ENCODE data around the gene CLPX. TPM values are rescaled to one million over a fixed set of nuclear protein-coding genes. Genes with fewer than 3 reads are reported as not detected.

The CLPX gene
- total RNA-seq, 1 donor, result 44.5 TPM

- no peak for TF ChIP-seq CTCF (IDR thresholded peaks at IDR 0.05; ENCODE audit: insufficient read depth, low read depth, low read length)
- no peak for DNase-seq (ENCODE audit: low read depth)
- no peak overlapping the region for H3K4me3 ChIP-seq (ENCODE audit: low read depth, low read length)
Measured at GRCh38 chr15:65207280-65207840, 22.2 kb upstream of the CLPX start.

DNA sequence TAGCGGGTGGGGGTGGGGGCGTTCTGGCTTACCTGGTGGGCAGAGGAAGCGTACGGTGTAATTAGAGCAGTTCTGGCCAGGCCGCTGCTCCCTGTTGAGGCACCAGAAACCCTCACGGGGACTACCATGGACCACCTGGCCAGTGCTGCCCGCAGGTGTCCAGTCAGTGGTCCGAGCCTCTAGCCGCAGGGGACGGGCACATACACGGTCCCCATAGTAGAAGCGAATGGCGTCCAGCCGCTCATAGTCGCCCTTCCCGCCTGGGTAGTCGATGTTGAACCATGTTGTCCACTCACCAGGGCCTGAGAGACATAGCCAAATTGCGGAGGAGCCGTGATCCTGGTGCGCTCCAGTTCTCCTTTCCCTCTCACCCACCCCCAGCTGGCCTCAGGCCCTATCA lies 21.6 kb upstream of the CLPX start:
- DNase-seq (ENCODE audit: low read depth), result no peak
- TF ChIP-seq CTCF (IDR thresholded peaks at IDR 0.05; ENCODE audit: insufficient read depth, low read depth, low read length), result no peak
- H3K4me3 ChIP-seq (ENCODE audit: low read depth, low read length), result no peak overlapping the region

DNA sequence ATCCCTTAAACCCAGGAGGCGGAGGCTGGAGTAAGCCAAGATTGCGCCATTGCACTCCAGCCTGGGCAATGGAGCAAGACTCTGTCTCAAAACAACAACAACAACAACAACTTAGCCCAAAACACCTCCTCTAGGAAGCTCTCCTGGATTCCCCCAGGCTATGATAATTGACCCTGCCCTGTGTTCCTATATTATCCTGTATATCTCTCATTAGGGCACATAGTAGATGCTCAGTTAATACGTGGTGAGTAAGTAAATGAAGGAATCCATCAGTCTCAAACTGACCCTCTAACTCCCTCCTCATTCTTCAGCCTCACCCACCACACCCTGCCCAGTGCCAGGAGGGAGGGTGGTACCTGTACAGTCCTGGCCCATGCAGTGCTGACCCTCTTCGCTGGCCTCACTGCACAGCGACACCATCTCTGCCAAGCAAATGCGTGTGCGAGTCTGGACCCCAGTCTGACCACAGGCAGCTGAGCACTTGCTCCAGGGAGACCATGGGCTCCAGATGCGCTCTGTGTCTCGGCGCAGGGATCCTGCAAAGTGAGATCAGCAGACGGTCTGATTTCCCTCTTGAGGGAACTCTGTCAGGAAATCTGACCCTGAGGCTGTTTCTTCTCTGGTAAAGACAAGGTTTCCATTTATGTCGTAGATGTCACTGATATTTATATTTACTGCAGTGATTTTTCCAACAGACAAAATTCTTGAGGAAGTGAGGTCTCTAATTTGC lies 20.0 kb upstream of the CLPX start:
- TF ChIP-seq CTCF (IDR thresholded peaks at IDR 0.05; ENCODE audit: insufficient read depth, low read depth, low read length), result no peak
- H3K4me3 ChIP-seq (ENCODE audit: low read depth, low read length), result no peak overlapping the region
- DNase-seq (ENCODE audit: low read depth), result no peak

- DNase-seq (ENCODE audit: low read depth), result no peak
- TF ChIP-seq CTCF (IDR thresholded peaks at IDR 0.05; ENCODE audit: insufficient read depth, low read depth, low read length), result no peak
- no peak overlapping the region for H3K4me3 ChIP-seq (ENCODE audit: low read depth, low read length)
Measured at GRCh38 chr15:65204236-65204930, 19.2 kb upstream of the CLPX start.

GRCh38 chr15:65201918-65202317 lies 16.8 kb upstream of the CLPX start:
- no peak for TF ChIP-seq CTCF (IDR thresholded peaks at IDR 0.05; ENCODE audit: insufficient read depth, low read depth, low read length)
- DNase-seq (ENCODE audit: low read depth), result no peak
- H3K4me3 ChIP-seq (ENCODE audit: low read depth, low read length), result no peak overlapping the region

GRCh38 chr15:65198571-65198970 lies 13.4 kb upstream of the CLPX start:
- H3K4me3 ChIP-seq (ENCODE audit: low read depth, low read length), result no peak overlapping the region
- TF ChIP-seq CTCF (IDR thresholded peaks at IDR 0.05; ENCODE audit: insufficient read depth, low read depth, low read length), result no peak
- no peak for DNase-seq (ENCODE audit: low read depth)

Data from fibroblast of villous mesenchyme (primary cell).